GM12878 (cell line): ENCODE measurements around the gene MRPL41. TPM values are rescaled to one million over a fixed set of nuclear protein-coding genes. Genes with fewer than 3 reads are reported as not detected.

Experiments
- ATAC-seq: fragments of 200-7000 bp; cut with Tn5 transposase; 3 replicates; pipeline ENCODE4 v1.9.1; 2020; ENCODE audit warnings: mild to moderate bottlenecking, moderate library complexity
- BruUV-seq: library from RNA; stranded (reverse); fragments of 400-500 nt; replicated peaks from 2 replicates; lab custom pipeline; 2021; lab: Mats Ljungman, UMichigan
- CTCF ChIA-PET: fragments of 300-600 bp; sonication (Branson Sonifier 250); formaldehyde crosslinking; extraction: SDS; loops from one replicate; lab custom pipeline; 2021; ENCODE audit warnings: inconsistent platforms; lab: Yijun Ruan, JAX
- POLR2A ChIA-PET: fragments of 350-600 bp; formaldehyde crosslinking; extraction: SDS; loops from one replicate; lab custom pipeline; 2021; ENCODE audit warnings: inconsistent platforms; lab: Charles Lee
- RAD21 ChIA-PET: fragments of 300-600 bp; sonication (Branson Sonifier 250); formaldehyde crosslinking; loops from one replicate; lab custom pipeline; 2023; ENCODE audit warnings: antibody characterized with exemption; ENCODE audit not compliant: unreplicated experiment; lab: Charles Lee
- SMC1A ChIA-PET: fragments of 300-600 bp; sonication (Branson Sonifier 250); formaldehyde crosslinking; loops from one replicate; lab custom pipeline; 2023; ENCODE audit not compliant: unreplicated experiment, uncharacterized antibody; lab: Charles Lee
- DNase-seq: peaks from one replicate; pipeline ENCODE4 v3.0.0-alpha.2; 2011; ENCODE audit warnings: low read depth, low spot score
- FAIRE-seq: peaks from 3 replicates; lab custom pipeline; 2011; peaks lifted over from hg19 to GRCh38; lab: Jason Lieb, UNC
- H2AFZ ChIP-seq: 2 replicates; pipeline ENCODE4 v1.6.0; 2011; ENCODE audit warnings: low read depth, low read length, control low read depth; ENCODE audit not compliant: control insufficient read depth
- H3K27ac ChIP-seq: 2 replicates; pipeline ENCODE4 v1.5.1; 2011; ENCODE audit warnings: control low read depth; ENCODE audit not compliant: control insufficient read depth, insufficient read depth
- H3K27me3 ChIP-seq, 2 experiments: replicated peaks in 1 of 2; 2 replicates each; pipeline versions ENCODE4 v1.6.0 to v1.6.1; 2011; ENCODE audit warnings: low read length in 1 of 2; ENCODE audit not compliant: control insufficient read depth in 2 of 2, insufficient read depth in 2 of 2
- H3K36me3 ChIP-seq, 2 experiments: 2 replicates each; pipeline ENCODE4 v1.5.1; 2011; ENCODE audit warnings: low read length in 1 of 2; ENCODE audit not compliant: control insufficient read depth in 2 of 2, insufficient read depth in 2 of 2
- H3K4me1 ChIP-seq: 2 replicates; pipeline ENCODE4 v1.6.1; 2011; ENCODE audit warnings: mild to moderate bottlenecking, low read length, moderate library complexity, mixed read lengths; ENCODE audit not compliant: control insufficient read depth, insufficient read depth
- H3K4me2 ChIP-seq: 2 replicates; pipeline ENCODE4 v1.6.0; 2011; ENCODE audit warnings: control low read depth; ENCODE audit not compliant: control insufficient read depth, insufficient read depth
- H3K4me3 ChIP-seq: fragments of 200-600 bp; sonication (generic); 2 replicates; pipeline ENCODE4 v1.5.1; 2016
- H3K79me2 ChIP-seq: 2 replicates; pipeline ENCODE4 v1.6.0; 2011; ENCODE audit warnings: low read length; ENCODE audit not compliant: control insufficient read depth, insufficient read depth
- H3K9ac ChIP-seq: 2 replicates; pipeline ENCODE4 v1.8.0; 2011; ENCODE audit warnings: low read length, control low read depth, mixed read lengths; ENCODE audit not compliant: control insufficient read depth, insufficient read depth
- H3K9me3 ChIP-seq: replicated peaks from 3 replicates; pipeline ENCODE4 v1.5.1; 2011; ENCODE audit warnings: mild to moderate bottlenecking, low read length; ENCODE audit not compliant: control insufficient read depth, insufficient read depth
- H4K20me1 ChIP-seq: 2 replicates; pipeline ENCODE4 v1.6.0; 2011; ENCODE audit not compliant: control insufficient read depth, insufficient read depth
- ATF7 ChIP-seq: fragments of 450-650 bp; IDR thresholded peaks from 2 replicates; pipeline ENCODE4 v1.6.1; 2016; ENCODE audit warnings: low read depth, mild to moderate bottlenecking
- JUNB ChIP-seq: IDR thresholded peaks from 2 replicates; pipeline ENCODE4 v1.6.1; 2016; ENCODE audit warnings: antibody characterized with exemption, mild to moderate bottlenecking
- JUND ChIP-seq: IDR thresholded peaks from 2 replicates; pipeline ENCODE4 v1.6.1; 2012; ENCODE audit warnings: low read depth, mild to moderate bottlenecking, low read length, improper control_type of control experiment, moderate library complexity
- MEF2A ChIP-seq: IDR thresholded peaks from 2 replicates; pipeline ENCODE4 v1.6.1; 2011; ENCODE audit warnings: low read depth, mild to moderate bottlenecking, low read length, moderate library complexity; ENCODE audit not compliant: insufficient read depth
- RAD21 ChIP-seq: IDR thresholded peaks from 2 replicates; pipeline ENCODE4 v1.6.1; 2011; ENCODE audit warnings: mild to moderate bottlenecking, low read depth, low read length, moderate library complexity; ENCODE audit not compliant: insufficient read depth
- STAT3 ChIP-seq: IDR thresholded peaks from 2 replicates; pipeline ENCODE4 v1.6.1; 2011; ENCODE audit warnings: low read depth, low read length, improper control_type of control experiment
- TBL1XR1 ChIP-seq: IDR thresholded peaks from 2 replicates; pipeline ENCODE4 v1.6.1; 2012; ENCODE audit warnings: low read depth, low read length, improper control_type of control experiment
- WGBS: methylation state at CpG from one replicate; pipeline ENCODE4 v1.1.6; 2016; ENCODE audit warnings: low lambda C conversion rate; ENCODE audit not compliant: insufficient replicate concordance, insufficient coverage; ENCODE audit errors: missing lambda C conversion rate; 5-methylcytosine and 5-hydroxymethylcytosine counted together
- in situ Hi-C: fragments of 300-500 bp; cut with MboI; formaldehyde crosslinking; loops from 9 replicates; pipeline ENCODE4 v1.14.3; 2018; ENCODE audit warnings: mixed read lengths
- intact Hi-C: fragments of 100-400 bp; cut with micrococcal nuclease; formaldehyde crosslinking; loops from one replicate; pipeline ENCODE4 v1.14.2; 2022; ENCODE audit not compliant: unreplicated experiment
- polyA plus RNA-seq, 11 experiments: library from polyadenylated mRNA; depleted of rRNA in 4 of 11; unstranded in 6 of 11; stranded (reverse) in 5 of 11; fragments of >200 nt; fragmentation: Nextera tagmentation in 4 of 11; fragmentation: Illumina TruSeq in 1 of 11; extraction: Ambion mirVana in 4 of 11; extraction: Trizol in 1 of 11; gene quantifications; 1 replicate in 1 of 11; 2 replicates in 10 of 11; pipeline versions ENCODE4 v1.2.1 to v1.2.3, GENCODE V29; 2011 to 2016; ENCODE audit warnings: inconsistent platforms in 2 of 11, missing spikeins in 2 of 11, low read depth in 1 of 11
- total RNA-seq, 4 experiments: library from RNA; depleted of rRNA in 3 of 4; stranded (reverse); fragments of >200 nt in 3 of 4; fragmentation: Illumina TruSeq in 1 of 4; extraction: Trizol in 1 of 4; gene quantifications; 2 replicates each; pipeline versions ENCODE4 v1.2.1 to v1.2.3, GENCODE V29; 2013 to 2021
- TF ChIP-seq, protein P1 (sequence below): IDR thresholded peaks from 2 replicates; pipeline ENCODE4 v1.6.1; 2011; ENCODE audit warnings: borderline replicate concordance, low read depth, mild to moderate bottlenecking, moderate library complexity, mixed read lengths, low read length; ENCODE audit not compliant: insufficient read depth; ENCODE audit errors: extremely low read length
- TF ChIP-seq, protein P2 (sequence below): IDR thresholded peaks from 2 replicates; pipeline ENCODE4 v1.6.1; 2011; ENCODE audit warnings: low read depth, low read length, improper control_type of control experiment, borderline replicate concordance

Gene MRPL41
- total and polyA plus RNA-seq, 10 of the 15 experiments (the other 5 are each of a cell fraction or from before 2014, with no cell fraction given) = 1.3 to 116 (median 40.1) TPM

DNA sequence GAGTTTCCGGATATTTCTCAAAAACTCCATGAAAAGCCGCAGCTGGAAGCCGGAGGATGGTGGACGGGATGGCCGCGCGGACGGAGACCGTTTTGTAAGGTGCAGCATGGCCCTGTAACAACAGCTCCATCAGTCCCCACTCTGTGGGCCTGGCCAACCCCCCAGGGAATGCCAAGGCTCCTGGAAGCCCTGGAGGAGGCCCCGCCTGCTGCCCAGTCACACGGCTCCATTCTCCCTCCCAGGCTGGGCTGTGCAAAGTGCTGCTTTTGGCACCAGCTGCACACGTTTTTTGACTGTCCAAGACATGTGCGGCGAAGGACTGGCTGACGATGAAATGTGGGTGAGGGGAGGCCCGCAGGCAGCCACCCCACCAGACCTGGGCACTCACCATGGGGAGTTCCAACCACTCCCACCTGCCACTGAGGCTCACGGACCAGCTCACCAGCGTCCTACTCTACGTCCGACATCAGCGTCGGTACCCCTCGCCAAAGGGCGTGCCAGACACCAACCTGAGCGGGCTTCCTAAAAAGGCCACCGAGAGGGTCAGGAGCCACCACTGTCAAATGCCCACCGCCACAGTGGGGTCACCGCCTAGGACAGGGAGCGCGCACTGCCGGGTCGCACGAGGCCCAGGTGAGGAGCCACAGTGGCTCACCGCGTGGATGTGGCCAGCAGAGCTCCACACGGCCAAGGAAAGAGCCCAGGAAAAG, 28.8 kb upstream of the MRPL41 start:
- ChIA-PET SMC1A (no interaction called here), RAD21 (no interaction called here), POLR2A (interaction anchor here (0.6 kb wide), 1 partner anchor 54 kb away, joined by 3 read pairs; no protein-coding TSS in a partner anchor), CTCF (interaction anchor here (0.7 to 3.1 kb wide), 2 partner anchors 12 to 77 kb away, joined by 3 to 14 read pairs; no protein-coding TSS in a partner anchor)
- ATAC-seq = no peak
- Histone ChIP-seq H3K27me3 (no peaks in the 10 kb centered on the region), H3K9ac (no peak overlapping the region), H3K4me2 (no peak overlapping the region), H3K9me3 (no peaks in the 10 kb centered on the region), H4K20me1 (no peaks in the 10 kb centered on the region), H3K36me3 (no peaks in the 10 kb centered on the region), H2AFZ (no peak overlapping the region), H3K4me1 (no peaks in the 10 kb centered on the region), H3K27ac (no peak overlapping the region), H3K4me3 (no peak overlapping the region), H3K79me2 (no peaks in the 10 kb centered on the region)
- TF ChIP-seq TBL1XR1 = no peak
- TF ChIP-seq STAT3 = no peak
- TF ChIP-seq, protein P1, sequence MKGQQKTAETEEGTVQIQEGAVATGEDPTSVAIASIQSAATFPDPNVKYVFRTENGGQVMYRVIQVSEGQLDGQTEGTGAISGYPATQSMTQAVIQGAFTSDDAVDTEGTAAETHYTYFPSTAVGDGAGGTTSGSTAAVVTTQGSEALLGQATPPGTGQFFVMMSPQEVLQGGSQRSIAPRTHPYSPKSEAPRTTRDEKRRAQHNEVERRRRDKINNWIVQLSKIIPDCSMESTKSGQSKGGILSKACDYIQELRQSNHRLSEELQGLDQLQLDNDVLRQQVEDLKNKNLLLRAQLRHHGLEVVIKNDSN = no peak
- TF ChIP-seq JUND = no peak
- no peak for TF ChIP-seq JUNB
- TF ChIP-seq RAD21 = no peak
- TF ChIP-seq ATF7 = no peak
- TF ChIP-seq MEF2A = no peak
- TF ChIP-seq, protein P2, sequence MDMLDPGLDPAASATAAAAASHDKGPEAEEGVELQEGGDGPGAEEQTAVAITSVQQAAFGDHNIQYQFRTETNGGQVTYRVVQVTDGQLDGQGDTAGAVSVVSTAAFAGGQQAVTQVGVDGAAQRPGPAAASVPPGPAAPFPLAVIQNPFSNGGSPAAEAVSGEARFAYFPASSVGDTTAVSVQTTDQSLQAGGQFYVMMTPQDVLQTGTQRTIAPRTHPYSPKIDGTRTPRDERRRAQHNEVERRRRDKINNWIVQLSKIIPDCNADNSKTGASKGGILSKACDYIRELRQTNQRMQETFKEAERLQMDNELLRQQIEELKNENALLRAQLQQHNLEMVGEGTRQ = no peak
- no peak for FAIRE-seq
- in situ Hi-C loops (no loop called here), intact Hi-C loops (loop anchor here (10.0 kb wide), 2 partner anchors 58 to 228 kb away; no protein-coding TSS in a partner anchor)
- 82% methylated on average over 36 of the region's 36 CpGs for WGBS
- no peak for DNase-seq
- no TSS peak for BruUV-seq
